Right lobe of liver (tissue), 6 donors: Measurements from ENCODE around the gene GNAQ. TPM values are rescaled to one million over a fixed set of nuclear protein-coding genes. Genes with fewer than 3 reads are reported as not detected.

Experiments
- ATAC-seq, 4 donors: fragments of 200-7000 bp; cut with Tn5 transposase; one replicate each; pipeline ENCODE4 v1.9.1; 2020; ENCODE audit warnings: mild to moderate bottlenecking in 4 of 4, moderate library complexity in 4 of 4
- DNase-seq, 3 donors: peaks; one replicate each; pipeline ENCODE4 v3.0.0-alpha.2; 2020
- H3K27ac ChIP-seq, 3 donors: fragments of 200-600 bp; one replicate each; pipeline ENCODE4 v1.8.0; 2022
- H3K27me3 ChIP-seq, 2 donors: fragments of 200-600 bp; one replicate each; pipeline ENCODE4 v1.8.0; 2022
- H3K36me3 ChIP-seq, 4 donors: fragments of 200-600 bp; sonication (generic) in 1 of 4; one replicate each; pipeline versions ENCODE4 v1.5.1 to v1.8.0; 2017 to 2022; ENCODE audit warnings: control low read depth in 1 of 4
- H3K4me1 ChIP-seq, 4 donors: fragments of 200-600 bp; sonication (generic) in 1 of 4; one replicate each; pipeline versions ENCODE4 v1.5.1 to v1.8.0; 2017 to 2022; ENCODE audit warnings: control low read depth in 1 of 4
- H3K4me3 ChIP-seq, 3 donors: fragments of 200-600 bp; one replicate each; pipeline ENCODE4 v1.8.0; 2022
- H3K9me3 ChIP-seq, 4 donors: fragments of 200-600 bp; sonication (generic) in 1 of 4; one replicate each; pipeline versions ENCODE4 v1.5.1 to v1.8.0; 2017 to 2022; ENCODE audit warnings: control low read depth in 1 of 4
- POLR2A ChIP-seq: fragments of 450-650 bp; IDR thresholded peaks from one replicate; pipeline ENCODE4 v1.6.1; 2017; ENCODE audit warnings: antibody characterized with exemption, mild to moderate bottlenecking
- WGBS: methylation state at CpG from one replicate; pipeline ENCODE4 v1.1.6; 2018; ENCODE audit warnings: low coverage, low lambda C conversion rate; ENCODE audit not compliant: insufficient coverage; ENCODE audit errors: missing lambda C conversion rate; 5-methylcytosine and 5-hydroxymethylcytosine counted together
- intact Hi-C, 2 donors: fragments of 100-400 bp; cut with DNase I; formaldehyde crosslinking; loops; one replicate each; pipeline versions ENCODE4 v1.11.2 to v1.14.1; 2022
- total RNA-seq, 6 experiments: library from RNA; depleted of rRNA in 2 of 6; stranded (reverse); fragments of >200 nt in 2 of 6; fragmentation: NEBNext Ultra II Directional in 3 of 6; extraction: Animal tissue kit (Norgen Biotek cat#: 25700) in 3 of 6; gene quantifications; one replicate each; pipeline versions ENCODE4 v1.1.0 to v1.2.4, GENCODE V29; 2016 to 2023
- TF ChIP-seq, protein P1 (sequence below), 4 donors: fragments of 200-600 bp in 3 of 4; fragments of 450-650 bp in 1 of 4; IDR thresholded peaks; one replicate each; pipeline versions ENCODE4 v1.5.1 to v1.8.0; 2016 to 2022; ENCODE audit warnings: antibody characterized with exemption in 4 of 4, mild to moderate bottlenecking in 2 of 4
- donor health status: DM: no; HTN: yes; CAD: no.
- donor health status: DM: no; HTN: no; CAD: no.
- donor health status: DM: no; HTN: no; CAD: no.
- donor health status: DM: no; HTN: yes; CAD: no.
- donor health status: DM: no; HTN: yes; CAD: no.

The GNAQ gene
- total RNA-seq, 6 experiments from 2014 or later: 15.8 to 28.7 (median 21.6) TPM

DNA sequence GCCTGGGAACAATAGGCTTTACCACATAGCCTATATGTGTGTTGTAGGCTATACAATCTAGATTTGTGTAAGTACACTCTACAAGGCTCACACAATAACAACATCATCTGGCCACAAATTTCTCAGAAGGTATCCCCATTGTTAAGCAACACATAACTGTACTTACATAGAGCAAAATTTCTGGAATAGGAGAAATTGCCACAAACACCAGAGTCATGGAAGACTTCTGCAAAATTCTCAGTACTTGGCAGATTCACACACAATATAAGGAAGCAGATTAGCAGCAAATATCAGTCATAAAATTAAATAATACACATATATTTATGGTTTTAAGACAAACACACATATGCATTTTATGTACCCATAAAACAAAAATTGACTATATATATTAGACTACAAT, 16.4 kb downstream of the GNAQ start:
- Histone ChIP-seq H3K27me3 (no peaks in the 10 kb centered on the region), H3K4me3 (no peak overlapping the region), H3K4me1 (peaks cover 0 to 32% (median 16%) of the 10 kb centered on the region in 4 donors), H3K27ac (no peak overlapping the region), H3K9me3 (no peaks in the 10 kb centered on the region), H3K36me3 (no peaks in the 10 kb centered on the region)
- intact Hi-C loops: no loop called here
- ATAC-seq (no peak), DNase-seq (no peak)
- TF ChIP-seq, protein P1, sequence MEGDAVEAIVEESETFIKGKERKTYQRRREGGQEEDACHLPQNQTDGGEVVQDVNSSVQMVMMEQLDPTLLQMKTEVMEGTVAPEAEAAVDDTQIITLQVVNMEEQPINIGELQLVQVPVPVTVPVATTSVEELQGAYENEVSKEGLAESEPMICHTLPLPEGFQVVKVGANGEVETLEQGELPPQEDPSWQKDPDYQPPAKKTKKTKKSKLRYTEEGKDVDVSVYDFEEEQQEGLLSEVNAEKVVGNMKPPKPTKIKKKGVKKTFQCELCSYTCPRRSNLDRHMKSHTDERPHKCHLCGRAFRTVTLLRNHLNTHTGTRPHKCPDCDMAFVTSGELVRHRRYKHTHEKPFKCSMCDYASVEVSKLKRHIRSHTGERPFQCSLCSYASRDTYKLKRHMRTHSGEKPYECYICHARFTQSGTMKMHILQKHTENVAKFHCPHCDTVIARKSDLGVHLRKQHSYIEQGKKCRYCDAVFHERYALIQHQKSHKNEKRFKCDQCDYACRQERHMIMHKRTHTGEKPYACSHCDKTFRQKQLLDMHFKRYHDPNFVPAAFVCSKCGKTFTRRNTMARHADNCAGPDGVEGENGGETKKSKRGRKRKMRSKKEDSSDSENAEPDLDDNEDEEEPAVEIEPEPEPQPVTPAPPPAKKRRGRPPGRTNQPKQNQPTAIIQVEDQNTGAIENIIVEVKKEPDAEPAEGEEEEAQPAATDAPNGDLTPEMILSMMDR (IDR thresholded peaks at IDR 0.05): no peak
- TF ChIP-seq POLR2A: no peak

- no peak for ATAC-seq
Observed at GRCh38 chr9:78014776-78015175, 16.8 kb downstream of the GNAQ start.

GRCh38 chr9:78013934-78014333, 17.7 kb downstream of the GNAQ start:
- ATAC-seq (no peak), DNase-seq (no peak)
- intact Hi-C loops: no loop called here
- H3K9me3 ChIP-seq: no peaks in the 10 kb centered on the region
- H3K36me3 ChIP-seq: no peaks in the 10 kb centered on the region
- TF ChIP-seq, protein P1 (IDR thresholded peaks at IDR 0.05): no peak
- no peak for TF ChIP-seq POLR2A
- H3K4me3 ChIP-seq: no peak overlapping the region
- H3K27ac ChIP-seq: no peak overlapping the region
- peaks cover 0 to 36% (median 19%) of the 10 kb centered on the region in 4 donors for H3K4me1 ChIP-seq
- 100% methylated on average over 1 of the region's 1 CpG for WGBS
- no peaks in the 10 kb centered on the region for H3K27me3 ChIP-seq

More at GRCh38 chr9:78014776-78015175, 16.8 kb downstream of the GNAQ start:
- no peak for DNase-seq
- H3K9me3 ChIP-seq: no peaks in the 10 kb centered on the region
- no peak overlapping the region for H3K27ac ChIP-seq
- peaks cover 0 to 36% (median 18%) of the 10 kb centered on the region in 4 donors for H3K4me1 ChIP-seq
- H3K36me3 ChIP-seq: no peaks in the 10 kb centered on the region
- no peak for TF ChIP-seq POLR2A
- TF ChIP-seq, protein P1 (IDR thresholded peaks at IDR 0.05): no peak
- intact Hi-C loops: no loop called here
- H3K4me3 ChIP-seq: no peak overlapping the region
- no peaks in the 10 kb centered on the region for H3K27me3 ChIP-seq
- 92% methylated on average over 6 of the region's 6 CpGs for WGBS

DNA sequence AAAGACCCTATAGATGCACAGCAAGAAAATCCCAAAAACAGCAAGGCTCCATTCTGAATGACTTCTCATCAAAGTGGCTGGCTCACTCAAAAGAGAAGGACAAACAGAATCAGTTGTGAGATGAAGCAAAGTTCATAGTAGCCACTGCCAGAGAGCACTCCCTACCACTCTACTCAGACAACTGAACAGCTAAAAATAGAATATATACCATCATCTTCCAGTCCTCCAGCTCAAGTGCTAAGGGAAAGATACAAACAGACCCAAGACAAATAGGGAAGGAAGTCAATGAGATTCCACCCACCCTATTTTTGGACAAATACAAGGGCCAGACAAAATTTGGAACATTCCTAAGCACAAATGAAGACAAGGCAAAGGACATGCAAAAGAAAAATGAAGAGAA, 20.6 kb downstream of the GNAQ start:
- H3K27ac ChIP-seq: no peak overlapping the region
- H3K36me3 ChIP-seq: no peaks in the 10 kb centered on the region
- TF ChIP-seq POLR2A: no peak
- TF ChIP-seq, protein P1 (IDR thresholded peaks at IDR 0.05): no peak
- peaks cover 0 to 52% (median 23%) of the 10 kb centered on the region in 4 donors for H3K4me1 ChIP-seq
- ATAC-seq (peak; percentile 81 to 90 (median 86)), DNase-seq (no peak)
- no peaks in the 10 kb centered on the region for H3K27me3 ChIP-seq
- intact Hi-C loops: no loop called here
- no peak overlapping the region for H3K4me3 ChIP-seq
- H3K9me3 ChIP-seq: no peaks in the 10 kb centered on the region

GRCh38 chr9:78010445-78010844, 21.2 kb downstream of the GNAQ start:
- intact Hi-C loops: no loop called here
- Histone ChIP-seq H3K27me3 (no peaks in the 10 kb centered on the region), H3K36me3 (no peaks in the 10 kb centered on the region), H3K27ac (no peak overlapping the region), H3K4me3 (no peak overlapping the region), H3K9me3 (no peaks in the 10 kb centered on the region), H3K4me1 (peaks cover 0 to 58% (median 23%) of the 10 kb centered on the region in 4 donors)
- TF ChIP-seq POLR2A: no peak
- TF ChIP-seq, protein P1 (IDR thresholded peaks at IDR 0.05): no peak
- ATAC-seq: no peak
- WGBS: 32% methylated on average over 5 of the region's 5 CpGs
- no peak for DNase-seq
